HG03097 (cell line): Measurements from ENCODE around the gene YY1AP1.
"Not testable (repeated sequence)": the region's sequence is repeated elsewhere in the genome, so short reads cannot be mapped to it uniquely, and the experiment has no call there.

Experiments used
- ATAC-seq: cut with Tn5 transposase; IDR thresholded peaks from one replicate; pipeline ENCODE4 v1.9.1; 2021; ENCODE audit not compliant: unreplicated experiment, low FRiP score

YY1AP1 gene

GRCh38 chr1:155697046-155697445 is 8.5 kb upstream of the YY1AP1 start:
- no peak for ATAC-seq

GRCh38 chr1:155696524-155696923 is 8.0 kb upstream of the YY1AP1 start:
- no peak for ATAC-seq

- ATAC-seq = no peak
These were observed 7.0 kb upstream of the YY1AP1 start for GRCh38 chr1:155695608-155696007.

- ATAC-seq = no peak
These were observed 6.5 kb upstream of the YY1AP1 start for GRCh38 chr1:155695072-155695471.

- ATAC-seq = no peak
These were observed 5.6 kb upstream of the YY1AP1 start for GRCh38 chr1:155694167-155694566.

- ATAC-seq = no peak
These were observed 3.5 kb upstream of the YY1AP1 start for GRCh38 chr1:155691992-155692528.

- peak; percentile 73 for ATAC-seq
These were observed 570 bp upstream of the YY1AP1 start, which contains the start of gene DAP3 for GRCh38 chr1:155689081-155689607. DAP3 (plus strand) TSS chr1:155689091; CDS start chr1:155709780, 20,689 bp downstream.

- ATAC-seq = peak; percentile 27
These were observed 760 bp downstream of the YY1AP1 start for GRCh38 chr1:155687705-155688323.

GRCh38 chr1:155681776-155682175 is 6.8 kb downstream of the YY1AP1 start:
- ATAC-seq = no peak

GRCh38 chr1:155680531-155680930 is 8.0 kb downstream of the YY1AP1 start:
- ATAC-seq = no peak

- not testable (repeated sequence) for ATAC-seq
These were observed 9.6 kb downstream of the YY1AP1 start for GRCh38 chr1:155678992-155679391.

- no peak for ATAC-seq
These were observed 10.5 kb downstream of the YY1AP1 start for GRCh38 chr1:155678027-155678426.

- ATAC-seq = no peak
These were observed 15.6 kb downstream of the YY1AP1 start for GRCh38 chr1:155673003-155673402.

- ATAC-seq = no peak
These were observed 16.8 kb downstream of the YY1AP1 start for GRCh38 chr1:155671750-155672149.

GRCh38 chr1:155669233-155670162 is 19.1 kb downstream of the YY1AP1 start:
- ATAC-seq = no peak

GRCh38 chr1:155661239-155661638 is 27.3 kb downstream of the YY1AP1 start:
- not testable (repeated sequence) for ATAC-seq

GRCh38 chr1:155657463-155657862 is 31.1 kb downstream of the YY1AP1 start:
- ATAC-seq = no peak

- ATAC-seq = no peak
These were observed 35.6 kb downstream of the YY1AP1 start for GRCh38 chr1:155652951-155653350.

GRCh38 chr1:155651861-155652661 is 36.5 kb downstream of the YY1AP1 start:
- ATAC-seq = no peak

- ATAC-seq = no peak
These were observed 38.3 kb downstream of the YY1AP1 start for GRCh38 chr1:155650231-155650757.
